ENCODE data around the gene NHERF2.

GRCh38 chr16:2023092-2024031 lies 3.3 kb upstream of the NHERF2 start:
- peak; percentile 93 for TF ChIP-seq CTCF (IDR thresholded peaks at IDR 0.05)
- peak; percentile 61 for TF ChIP-seq POLR2A (IDR thresholded peaks at IDR 0.05; ENCODE audit: low read length)
- no peak for TF ChIP-seq HDAC2 (IDR thresholded peaks at IDR 0.05)
- peak; percentile 94 to 97 for TF ChIP-seq RAD21 (conservative IDR thresholded peaks at IDR 0.05 in 1 of 2, IDR thresholded peaks at IDR 0.05 in 1 of 2)
- TF ChIP-seq ESRRA (IDR thresholded peaks at IDR 0.05; ENCODE audit: borderline replicate concordance, low read length): no peak
- TF ChIP-seq ATOH8 (CRISPR knock-in tag; IDR thresholded peaks at IDR 0.05; ENCODE audit: low read depth): no peak
- no peak for TF ChIP-seq CHD4 (IDR thresholded peaks at IDR 0.05; ENCODE audit: borderline replicate concordance)
- TF ChIP-seq BHLHE40 (IDR thresholded peaks at IDR 0.05; ENCODE audit: low read depth, low read length): no peak
